LHCN-M2 (cell line): ENCODE results near the gene RICTOR. TPM values are rescaled to one million over a fixed set of nuclear protein-coding genes. Genes with fewer than 3 reads are reported as not detected.
A peak's percentile ranks its signal among the peaks of the same experiment; 100 is the strongest.

ENCODE experiments used
- DNase-seq: peaks from one replicate; pipeline ENCODE4 v3.0.0-alpha.2; 2012; ENCODE audit warnings: low read depth
- total RNA-seq: library from RNA; depleted of rRNA; stranded (reverse); fragments of >200 nt; gene quantifications from 2 replicates; pipeline ENCODE4 v1.2.3, GENCODE V29; 2014

RICTOR gene
- total RNA-seq, 1 experiment from 2014 or later: 17.3 TPM

GRCh38 chr5:38936269-38936668 is 137.9 kb downstream of the RICTOR start:
- no peak for DNase-seq

- no peak for DNase-seq
Observed at GRCh38 chr5:38935437-38935836, 138.8 kb downstream of the RICTOR start.

GRCh38 chr5:38932854-38933408 is 141.3 kb downstream of the RICTOR start:
- DNase-seq: no peak

- DNase-seq: no peak
Observed at GRCh38 chr5:38931731-38932130, 142.5 kb downstream of the RICTOR start.

- no peak for DNase-seq
Observed at GRCh38 chr5:38929838-38930237, 144.4 kb downstream of the RICTOR start.

GRCh38 chr5:38927470-38927869 is 146.7 kb downstream of the RICTOR start:
- DNase-seq: no peak

- peak; percentile 69 for DNase-seq
Observed at GRCh38 chr5:38926121-38926520, 148.1 kb downstream of the RICTOR start.

GRCh38 chr5:38925154-38925925 is 148.9 kb downstream of the RICTOR start:
- peak; percentile 50 for DNase-seq

- DNase-seq: no peak
Observed at GRCh38 chr5:38923661-38924451, 150.3 kb downstream of the RICTOR start.

GRCh38 chr5:38922199-38922598 is 152.0 kb downstream of the RICTOR start:
- peak; percentile 47 for DNase-seq

GRCh38 chr5:38921174-38921573 is 153.0 kb downstream of the RICTOR start:
- no peak for DNase-seq

GRCh38 chr5:38916802-38917201 is 157.4 kb downstream of the RICTOR start:
- no peak for DNase-seq

GRCh38 chr5:38913714-38914113 is 160.5 kb downstream of the RICTOR start:
- DNase-seq: no peak

- DNase-seq: no peak
Observed at GRCh38 chr5:38911933-38912332, 162.3 kb downstream of the RICTOR start.

GRCh38 chr5:38906503-38906902 is 167.7 kb downstream of the RICTOR start:
- DNase-seq: no peak

- DNase-seq: peak; percentile 40
Observed at GRCh38 chr5:38905516-38905915, 168.7 kb downstream of the RICTOR start.

GRCh38 chr5:38899936-38900335 is 174.3 kb downstream of the RICTOR start:
- no peak for DNase-seq

- DNase-seq: no peak
Observed at GRCh38 chr5:38896760-38897159, 177.4 kb downstream of the RICTOR start.

- DNase-seq: no peak
Observed at GRCh38 chr5:38892363-38892762, 181.8 kb downstream of the RICTOR start.

GRCh38 chr5:38891563-38891962 is 182.6 kb downstream of the RICTOR start:
- no peak for DNase-seq

- DNase-seq: no peak
Observed at GRCh38 chr5:38889424-38889823, 184.8 kb downstream of the RICTOR start.

GRCh38 chr5:38888041-38888440 is 186.2 kb downstream of the RICTOR start:
- no peak for DNase-seq
